GM12892 (cell line): Measurements from ENCODE around the gene CPNE4.

Experiments
- POLR2A ChIP-seq: IDR thresholded peaks from 2 replicates; pipeline ENCODE4 v1.6.1; 2011; ENCODE audit warnings: low read depth, low read length, control low read depth
- TAF1 ChIP-seq: IDR thresholded peaks from 2 replicates; pipeline ENCODE4 v1.6.1; 2011; ENCODE audit warnings: low read depth, mild to moderate bottlenecking, control low read depth, low read length, borderline replicate concordance

DNA sequence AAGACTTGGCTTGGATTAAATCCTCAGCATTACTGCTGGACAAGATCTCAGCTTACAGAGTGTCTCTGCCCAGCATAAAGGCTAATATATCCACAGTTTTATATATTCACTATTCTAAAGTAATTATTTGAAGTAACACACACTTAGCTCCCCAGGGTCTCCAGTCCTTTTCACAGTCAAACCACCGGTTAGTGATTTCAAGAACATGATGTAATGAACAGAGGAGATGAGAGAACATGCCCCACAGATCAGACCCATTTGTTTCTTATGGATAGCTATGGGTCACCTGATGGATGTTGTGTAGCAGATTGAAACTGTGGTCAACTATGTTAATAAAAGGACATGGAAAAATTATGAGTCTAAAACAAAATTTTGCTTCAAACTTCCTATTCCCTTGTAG, 487.2 kb downstream of the CPNE4 start:
- TF ChIP-seq TAF1 = no peak
- TF ChIP-seq POLR2A = no peak
